A204.1 (cell line): ENCODE results near the gene RPS5.
A peak's percentile ranks its signal among the peaks of the same experiment; 100 is the strongest.
"Not testable (repeated sequence)": the region's sequence is repeated elsewhere in the genome, so short reads cannot be mapped to it uniquely, and the experiment has no call there.

ENCODE experiments used
- FAIRE-seq: peaks from 2 replicates; lab custom pipeline; 2012; peaks lifted over from hg19 to GRCh38; lab: Jason Lieb, UNC

RPS5 gene

DNA sequence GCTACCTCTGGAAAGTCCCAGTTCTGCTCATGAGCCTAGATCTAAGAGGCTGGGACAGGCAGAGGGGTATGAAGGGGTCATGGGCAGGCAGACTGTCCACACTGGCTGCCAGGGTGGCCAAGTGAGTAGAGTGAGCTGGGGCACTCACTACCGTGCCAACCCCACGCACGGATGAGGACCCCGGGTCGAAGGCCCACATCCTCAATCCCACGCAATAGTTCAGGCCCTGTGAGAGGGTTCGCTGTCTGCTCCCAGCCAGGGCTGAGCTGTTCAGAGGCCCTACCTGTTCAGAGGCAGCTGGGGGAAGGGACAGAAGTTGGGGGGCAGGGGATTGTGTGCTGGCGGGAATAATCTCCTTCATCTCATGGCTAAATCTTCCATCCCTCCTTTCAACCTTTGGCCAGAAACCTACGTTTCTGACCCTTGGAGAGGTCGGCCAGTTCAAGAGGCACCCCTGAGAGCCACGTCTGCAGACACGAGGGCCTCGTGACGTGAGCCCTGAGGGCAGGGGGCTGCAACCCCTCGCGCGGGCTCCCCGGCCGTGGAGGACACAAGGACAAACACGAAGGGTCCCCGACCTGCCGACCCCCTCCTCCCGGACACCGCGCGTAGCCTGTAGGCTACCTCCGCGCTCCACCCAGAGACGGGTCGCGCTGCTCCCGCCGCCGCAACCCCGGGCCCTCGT is 1.0 kb upstream of the RPS5 start:
- no peak for FAIRE-seq

GRCh38 chr19:58387338-58388174 is 487 bp downstream of the RPS5 start:
- no peak for FAIRE-seq

DNA sequence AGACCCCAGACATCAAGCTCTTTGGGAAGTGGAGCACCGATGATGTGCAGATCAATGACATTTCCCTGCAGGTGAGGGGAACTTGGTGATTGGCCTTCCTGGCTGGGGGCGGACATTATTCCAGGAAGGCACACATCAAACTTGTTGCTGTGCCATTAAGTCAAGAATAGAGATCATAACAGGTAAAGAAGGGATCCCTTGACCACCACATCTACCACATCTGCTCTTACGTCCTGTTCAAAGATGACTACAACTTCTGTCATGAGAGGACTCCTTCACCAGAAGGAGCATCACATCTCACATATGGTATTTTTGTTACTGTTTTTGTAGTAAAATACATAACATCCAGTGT is 1.1 kb downstream of the RPS5 start:
- FAIRE-seq = no peak

GRCh38 chr19:58392945-58393724 is 6.1 kb downstream of the RPS5 start:
- no peak for FAIRE-seq

DNA sequence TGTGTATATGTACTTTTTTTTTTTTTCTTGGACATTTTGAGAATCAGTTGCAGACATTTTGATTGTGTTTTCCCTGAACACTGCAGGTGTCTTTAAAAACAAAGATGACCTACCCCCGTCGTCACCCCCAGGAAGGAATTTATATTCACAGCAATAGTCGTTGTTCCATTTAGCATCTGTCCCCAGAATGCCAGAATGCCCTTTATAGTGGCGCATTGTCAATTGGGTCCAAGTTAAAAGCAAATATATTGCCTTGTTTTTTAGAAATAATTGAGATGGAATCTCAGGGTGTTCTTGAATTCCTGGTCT is 6.6 kb downstream of the RPS5 start:
- no peak for FAIRE-seq

DNA sequence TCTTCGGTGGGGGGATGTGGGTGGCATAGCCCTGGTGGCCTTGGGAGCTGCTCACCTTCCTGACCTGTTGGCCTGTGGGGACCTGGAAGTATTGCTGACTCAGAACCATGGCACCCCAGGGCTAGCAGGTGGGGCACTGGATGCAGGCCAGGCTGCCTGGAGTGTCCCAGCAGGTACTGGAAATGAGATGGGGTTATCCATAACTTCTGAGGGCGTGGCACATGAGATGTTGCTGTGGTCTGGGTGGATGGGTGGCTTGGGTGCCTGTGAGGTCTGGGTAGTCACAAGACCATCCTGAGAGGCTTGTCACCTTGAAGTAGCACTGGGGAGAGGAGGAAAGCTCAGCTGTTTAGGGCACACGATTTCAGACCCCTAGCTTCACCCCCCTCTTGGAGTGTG is 7.8 kb downstream of the RPS5 start:
- no peak for FAIRE-seq

DNA sequence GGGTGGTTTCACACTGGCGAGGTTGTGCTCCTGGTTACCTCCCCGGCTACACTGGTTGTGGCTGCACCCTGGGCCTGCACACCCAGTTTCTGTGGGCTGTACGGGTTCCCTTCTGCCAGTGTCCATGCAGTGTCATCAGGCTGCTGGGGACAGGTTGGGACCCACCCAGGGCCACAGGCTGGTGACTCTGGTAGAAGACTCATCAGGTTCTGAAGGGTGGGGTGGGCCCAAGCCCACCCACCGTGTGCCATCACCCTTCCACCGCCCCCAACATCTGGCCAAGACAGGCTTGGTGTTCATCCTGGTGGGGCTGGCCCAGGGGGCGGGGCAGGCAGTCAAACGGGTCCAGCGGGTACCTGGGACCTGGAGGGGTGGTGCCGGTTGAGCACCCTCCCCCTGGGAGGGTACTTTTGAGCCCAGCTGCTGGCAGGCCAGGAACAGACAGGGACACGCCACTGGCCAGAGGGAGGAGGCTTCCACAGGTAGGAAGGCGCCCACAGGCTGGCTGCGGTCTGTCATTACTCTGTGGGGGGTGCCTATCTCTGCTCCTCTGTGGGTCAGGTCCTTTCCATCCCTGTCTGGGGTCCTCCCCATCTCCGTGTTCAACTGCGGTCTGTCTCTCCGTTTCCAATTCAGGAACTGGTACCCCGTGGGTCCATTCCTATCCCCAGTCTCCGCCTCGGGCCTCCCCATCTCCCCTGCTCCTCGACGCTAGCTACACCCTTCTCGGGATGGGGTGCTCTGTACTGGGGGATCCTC is 8.3 kb downstream of the RPS5 start, which contains the start of gene RNF225:
Gene RNF225 (plus strand): TSS at position 437 of the 759 bp plus-strand sequence. CDS start 434 bp downstream, outside the sequence.
- FAIRE-seq = no peak

GRCh38 chr19:58395979-58396627 is 9.0 kb downstream of the RPS5 start:
- FAIRE-seq = no peak

DNA sequence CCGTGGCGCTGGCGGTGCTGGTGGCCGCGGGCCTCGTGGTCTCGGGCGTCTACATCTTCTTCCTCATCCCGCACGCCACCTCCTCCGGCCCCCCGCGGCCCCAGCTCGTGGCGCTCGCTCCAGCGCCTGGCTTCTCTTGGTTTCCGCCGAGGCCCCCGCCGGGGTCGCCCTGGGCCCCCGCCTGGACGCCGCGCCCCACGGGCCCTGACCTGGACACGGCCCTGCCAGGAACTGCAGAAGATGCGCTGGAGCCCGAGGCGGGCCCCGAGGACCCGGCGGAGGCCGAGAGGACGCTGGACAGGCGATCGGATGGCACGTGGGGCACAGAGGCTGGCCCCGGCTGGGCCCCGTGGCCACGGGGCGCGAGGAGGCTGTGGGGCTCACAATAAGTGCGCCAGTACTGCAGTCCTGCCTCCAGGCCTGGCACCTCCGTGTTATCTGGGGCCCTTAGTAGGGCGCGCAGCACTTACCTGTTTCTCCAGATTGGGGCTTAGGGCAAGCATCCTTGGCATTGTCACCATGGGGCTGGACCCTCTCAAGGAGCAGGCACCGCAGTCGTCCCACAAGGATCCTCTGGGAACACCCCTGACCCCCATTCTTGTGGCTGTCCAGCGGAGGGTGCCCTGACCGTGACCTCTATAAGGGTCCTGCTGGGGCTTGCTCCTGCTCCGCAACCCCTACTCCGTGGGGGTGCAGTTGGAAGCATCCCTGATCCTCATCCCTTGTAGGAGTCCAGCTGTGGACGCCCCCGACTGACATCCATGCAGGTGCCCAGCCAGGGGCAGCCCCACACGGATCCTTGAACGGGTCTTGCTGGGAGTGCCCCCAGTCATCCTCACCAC is 9.8 kb downstream of the RPS5 start:
- FAIRE-seq = no peak

DNA sequence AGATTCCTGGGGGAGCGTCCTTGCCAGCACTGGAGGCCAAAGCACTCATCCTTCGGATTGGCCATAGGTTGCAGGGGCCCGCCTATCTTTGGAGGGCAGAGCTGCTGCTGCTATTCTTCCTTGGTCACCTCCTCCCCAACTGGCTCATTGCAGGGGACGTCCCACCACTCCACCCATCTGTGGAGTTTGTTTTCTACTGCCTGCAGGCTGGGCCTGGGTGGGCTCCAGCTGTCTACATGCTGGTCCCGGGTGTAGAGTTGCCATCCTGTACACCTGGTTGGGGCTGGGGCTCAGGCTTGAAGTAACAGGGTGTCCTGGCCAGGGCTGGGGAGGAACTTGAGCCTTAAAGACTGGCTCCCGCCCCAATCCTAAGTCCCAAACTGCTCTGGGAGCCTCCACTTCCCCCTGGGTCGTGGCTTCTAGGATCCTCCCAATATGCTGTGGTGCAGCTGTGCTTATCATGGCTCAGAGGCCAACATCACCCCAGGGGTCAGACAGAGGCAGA is 10.5 kb downstream of the RPS5 start:
- FAIRE-seq = no peak

GRCh38 chr19:58398087-58398486 is 11.0 kb downstream of the RPS5 start:
- FAIRE-seq = no peak

DNA sequence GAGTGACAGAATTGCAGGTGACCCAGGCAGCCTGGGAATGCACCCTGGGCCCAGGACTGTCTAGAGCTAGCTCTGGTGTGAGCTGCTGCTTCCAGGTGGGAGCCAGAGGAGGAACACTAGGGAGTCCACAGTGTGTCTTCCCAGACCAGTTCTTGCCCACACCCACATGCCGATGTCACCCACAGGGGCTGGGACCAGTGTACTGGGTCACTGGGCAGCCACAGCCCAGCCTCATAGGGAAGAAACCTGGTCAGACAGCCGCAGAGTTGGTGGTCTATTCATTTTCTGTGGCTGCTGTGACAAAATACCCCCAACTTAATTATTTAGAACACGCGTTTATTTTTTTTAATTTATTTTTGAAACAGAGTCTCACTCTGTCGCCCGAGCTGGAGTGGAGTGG is 11.5 kb downstream of the RPS5 start:
- FAIRE-seq = no peak

DNA sequence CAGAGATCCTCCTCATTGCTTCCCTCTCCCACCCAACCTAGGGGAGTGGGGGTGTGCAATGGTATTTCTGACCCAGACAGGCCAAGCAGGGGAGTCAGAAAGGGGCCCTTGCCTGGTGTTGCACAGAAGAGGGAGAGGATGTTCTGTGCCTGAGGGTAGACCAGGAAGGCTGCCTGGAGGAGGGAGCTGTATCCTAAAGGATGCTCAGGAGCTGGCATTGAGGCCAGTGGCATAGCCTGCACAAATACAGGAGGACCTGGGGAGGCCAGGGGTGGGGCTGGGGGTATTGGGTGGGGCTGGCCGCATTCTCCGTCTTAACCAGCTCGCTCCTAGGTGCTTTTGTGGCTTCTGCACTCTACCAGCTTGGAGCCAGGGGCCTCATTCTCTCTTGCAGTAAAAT is 12.8 kb downstream of the RPS5 start:
- FAIRE-seq = no peak

- FAIRE-seq = no peak
Observed at GRCh38 chr19:58400316-58400915, 13.3 kb downstream of the RPS5 start.

DNA sequence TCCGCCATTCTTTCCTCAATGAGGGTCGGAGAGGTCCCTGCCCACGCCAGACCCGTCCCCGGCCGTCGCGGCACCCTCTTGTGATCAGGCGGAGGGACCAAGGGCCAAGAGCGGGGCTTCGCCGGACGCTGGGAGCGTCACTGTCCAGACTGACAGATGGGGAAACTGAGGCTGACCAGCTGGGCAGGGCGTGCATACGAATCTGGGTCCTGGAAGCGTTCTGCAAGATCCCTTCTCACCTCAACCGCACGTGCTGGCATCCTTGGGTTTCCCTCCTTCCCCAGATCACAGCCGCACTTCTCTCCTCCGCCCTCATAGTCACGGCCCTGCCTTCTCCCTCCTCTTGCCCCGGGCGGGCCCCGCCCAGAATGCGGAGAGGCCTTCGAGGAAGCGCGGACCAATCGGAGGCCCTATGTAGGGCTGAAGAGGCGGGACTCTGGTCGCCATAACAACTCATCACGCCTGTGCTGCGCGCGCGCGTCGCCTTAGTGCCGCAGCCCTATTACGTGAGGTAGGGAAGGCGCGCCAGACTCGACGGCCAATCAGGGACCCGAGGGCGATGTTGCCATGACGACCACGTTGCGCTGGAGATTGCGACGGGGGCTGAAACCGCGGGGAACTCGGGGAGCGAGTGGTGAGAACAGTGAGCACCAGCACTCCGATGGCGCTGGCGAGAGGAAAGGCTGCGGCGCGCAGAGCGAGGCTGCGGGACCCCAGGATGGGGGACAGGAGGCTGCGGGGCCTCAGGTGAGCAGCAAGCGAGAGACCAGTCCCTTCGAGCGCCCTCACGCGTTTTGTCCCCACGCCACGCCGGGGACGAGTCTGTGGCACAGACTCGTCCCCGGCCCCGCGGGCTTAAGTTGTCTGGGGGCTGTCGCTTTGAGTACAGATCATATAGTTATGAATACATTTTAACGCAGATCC is 14.1 kb downstream of the RPS5 start:
- FAIRE-seq = peak; percentile 99

- FAIRE-seq = no peak
Observed at GRCh38 chr19:58401840-58402421, 14.9 kb downstream of the RPS5 start.

GRCh38 chr19:58403920-58404478 is 16.9 kb downstream of the RPS5 start:
- FAIRE-seq = not testable (repeated sequence)
